HCT116 (cell line): ENCODE measurements around the gene ITGA2B.

Experiments used
- EZH2phosphoT487 ChIP-seq: fragments of 200-600 bp; IDR thresholded peaks from 2 replicates; pipeline ENCODE4 v1.6.1; 2018; ENCODE audit warnings: antibody characterized with exemption, borderline replicate concordance
- POLR2A ChIP-seq: IDR thresholded peaks from 2 replicates; pipeline ENCODE4 v1.7.0; 2011; ENCODE audit warnings: borderline replicate concordance; ENCODE audit not compliant: insufficient read depth, insufficient read length; ENCODE audit errors: extremely low read depth
- ZNF274 ChIP-seq: fragments of 200-500 bp; sonication (Bioruptor generic); IDR thresholded peaks from 2 replicates; pipeline ENCODE4 v1.6.1; 2014; ENCODE audit warnings: mild to moderate bottlenecking, low read depth, low read length, inconsistent platforms
- TF ChIP-seq, protein P1 (sequence below), 3 experiments: fragments of 200-600 bp in 1 of 3; sonication (generic) in 1 of 3; IDR thresholded peaks in 2 of 3; conservative IDR thresholded peaks in 1 of 3; 2 replicates each; pipeline ENCODE4 v1.5.1; 2012 to 2017; ENCODE audit warnings: low read depth in 2 of 3, low read length in 2 of 3, antibody characterized with exemption in 1 of 3, borderline replicate concordance in 1 of 3, control low read depth in 1 of 3, mild to moderate bottlenecking in 1 of 3, mixed read lengths in 1 of 3, mixed run types in 1 of 3, moderate library complexity in 1 of 3; ENCODE audit not compliant: insufficient read depth in 1 of 3

DNA sequence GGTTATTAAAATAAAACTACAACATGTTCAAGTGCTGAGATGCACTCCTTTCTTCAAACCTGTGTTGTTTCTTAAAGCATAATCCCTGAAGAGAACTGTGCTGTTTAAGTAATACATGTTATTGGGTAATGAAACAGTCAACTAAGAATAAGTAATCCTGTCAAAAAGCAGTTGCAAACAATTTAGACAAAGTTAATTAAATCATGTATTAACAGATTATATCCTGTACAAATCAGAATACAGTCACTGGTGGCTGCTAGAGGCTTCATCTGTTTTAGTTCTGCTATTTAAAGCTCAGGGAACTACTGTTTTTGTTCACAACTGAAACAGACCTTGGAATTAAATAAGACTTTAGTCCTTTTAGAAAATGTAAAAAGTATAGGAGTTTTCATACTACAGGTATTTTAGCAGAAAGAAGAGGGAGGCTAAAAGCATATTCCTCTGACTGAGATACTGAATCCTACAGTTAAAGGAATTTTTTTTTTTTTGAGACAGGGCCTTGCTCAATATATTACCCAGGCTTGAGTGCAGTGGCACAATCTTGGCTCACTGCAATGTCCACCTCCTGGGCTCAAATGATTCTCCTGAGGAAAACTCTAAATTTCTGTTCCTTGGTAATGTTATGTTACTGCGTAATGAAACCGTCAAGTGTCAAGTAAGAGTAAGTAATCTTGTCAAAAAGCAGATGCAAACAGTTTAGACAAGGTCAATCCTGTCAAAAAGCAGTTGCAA lies 27.3 kb upstream of the ITGA2B start:
- no peak for TF ChIP-seq POLR2A
- TF ChIP-seq ZNF274: no peak
- TF ChIP-seq, protein P1, sequence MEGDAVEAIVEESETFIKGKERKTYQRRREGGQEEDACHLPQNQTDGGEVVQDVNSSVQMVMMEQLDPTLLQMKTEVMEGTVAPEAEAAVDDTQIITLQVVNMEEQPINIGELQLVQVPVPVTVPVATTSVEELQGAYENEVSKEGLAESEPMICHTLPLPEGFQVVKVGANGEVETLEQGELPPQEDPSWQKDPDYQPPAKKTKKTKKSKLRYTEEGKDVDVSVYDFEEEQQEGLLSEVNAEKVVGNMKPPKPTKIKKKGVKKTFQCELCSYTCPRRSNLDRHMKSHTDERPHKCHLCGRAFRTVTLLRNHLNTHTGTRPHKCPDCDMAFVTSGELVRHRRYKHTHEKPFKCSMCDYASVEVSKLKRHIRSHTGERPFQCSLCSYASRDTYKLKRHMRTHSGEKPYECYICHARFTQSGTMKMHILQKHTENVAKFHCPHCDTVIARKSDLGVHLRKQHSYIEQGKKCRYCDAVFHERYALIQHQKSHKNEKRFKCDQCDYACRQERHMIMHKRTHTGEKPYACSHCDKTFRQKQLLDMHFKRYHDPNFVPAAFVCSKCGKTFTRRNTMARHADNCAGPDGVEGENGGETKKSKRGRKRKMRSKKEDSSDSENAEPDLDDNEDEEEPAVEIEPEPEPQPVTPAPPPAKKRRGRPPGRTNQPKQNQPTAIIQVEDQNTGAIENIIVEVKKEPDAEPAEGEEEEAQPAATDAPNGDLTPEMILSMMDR (IDR thresholded peaks at IDR 0.05 in 2 of 3, conservative IDR thresholded peaks at IDR 0.05 in 1 of 3; ENCODE audit: borderline replicate concordance in 1 of 3, insufficient read depth in 1 of 3, low read depth in 2 of 3, low read length in 2 of 3): no peak
- TF ChIP-seq EZH2phosphoT487: no peak
